HG03135 (cell line): ENCODE measurements around the gene TMEM267.
A peak's percentile ranks its signal among the peaks of the same experiment; 100 is the strongest.
"Not testable (repeated sequence)": the region's sequence is repeated elsewhere in the genome, so short reads cannot be mapped to it uniquely, and the experiment has no call there.

Experiments used
- ATAC-seq: cut with Tn5 transposase; IDR thresholded peaks from one replicate; pipeline ENCODE4 v1.9.1; 2021; ENCODE audit warnings: mild to moderate bottlenecking, moderate library complexity; ENCODE audit not compliant: unreplicated experiment

TMEM267 gene

DNA sequence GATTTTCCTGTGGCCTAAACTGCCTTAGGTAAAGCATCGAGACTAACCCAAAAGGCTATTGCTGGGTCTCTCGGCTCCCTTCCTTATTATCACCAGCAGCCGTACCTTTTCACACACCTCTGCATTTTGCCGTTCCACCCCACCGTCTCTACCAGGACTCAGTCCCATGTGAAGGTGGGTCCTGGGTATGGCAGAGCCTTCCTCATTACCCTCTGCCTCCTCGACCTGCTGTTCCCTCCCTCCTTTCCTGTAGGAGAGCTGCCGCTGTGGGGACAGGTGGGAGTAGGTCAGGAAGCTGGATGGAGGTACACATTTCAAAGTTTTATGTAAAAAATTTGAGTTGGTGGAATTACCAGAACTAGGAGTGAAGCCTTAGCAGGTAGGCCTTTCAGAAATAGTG lies 73.3 kb downstream of the TMEM267 start:
- ATAC-seq: no peak

DNA sequence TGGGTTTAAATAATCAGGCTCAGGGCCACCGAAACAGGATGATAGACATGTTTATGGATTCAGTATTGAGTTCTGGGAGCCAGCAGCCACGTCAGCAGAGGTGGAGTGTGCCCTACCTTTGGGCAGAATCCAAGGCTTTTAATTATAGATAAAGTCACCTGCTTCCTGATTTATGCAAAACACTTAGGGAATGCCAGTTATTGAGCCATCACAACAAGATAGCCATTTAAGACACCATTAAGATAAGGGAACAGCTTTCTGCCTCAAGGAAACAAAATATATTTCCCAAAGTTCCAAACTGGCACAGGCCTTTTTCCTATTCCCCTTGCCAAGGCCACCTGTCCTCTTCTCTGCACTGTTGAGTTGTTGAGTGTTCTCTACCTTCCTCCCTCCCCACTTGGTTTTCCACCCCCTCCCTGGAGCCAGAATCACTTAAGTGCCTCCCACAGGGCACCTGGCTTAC lies 73.8 kb downstream of the TMEM267 start:
- ATAC-seq: no peak

DNA sequence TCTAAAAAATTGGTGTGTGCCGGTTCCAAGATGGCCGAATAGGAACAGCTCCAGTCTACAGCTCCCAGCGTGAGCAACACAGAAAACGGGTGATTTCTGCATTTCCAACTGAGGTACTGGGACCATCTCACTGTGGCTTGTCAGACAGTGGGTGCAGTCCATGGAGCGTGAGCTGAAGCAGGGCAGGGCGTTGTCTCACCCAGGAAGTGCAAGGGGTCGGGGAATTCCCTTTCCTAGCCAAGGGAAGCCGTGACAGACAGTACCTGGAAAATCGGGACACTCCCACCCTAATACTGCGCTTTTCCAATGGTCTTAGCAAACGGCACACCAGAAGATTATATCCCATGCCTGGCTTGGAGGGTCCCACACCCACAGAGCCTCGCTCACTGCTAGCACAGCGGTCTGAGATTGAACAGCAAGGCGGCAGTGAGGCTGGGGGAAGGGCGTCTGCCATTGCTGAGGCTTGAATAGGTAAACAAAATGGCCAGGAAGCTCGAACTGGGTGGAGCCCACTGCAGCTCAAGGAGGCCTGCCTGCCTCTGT lies 81.1 kb downstream of the TMEM267 start:
- not testable (repeated sequence) for ATAC-seq

DNA sequence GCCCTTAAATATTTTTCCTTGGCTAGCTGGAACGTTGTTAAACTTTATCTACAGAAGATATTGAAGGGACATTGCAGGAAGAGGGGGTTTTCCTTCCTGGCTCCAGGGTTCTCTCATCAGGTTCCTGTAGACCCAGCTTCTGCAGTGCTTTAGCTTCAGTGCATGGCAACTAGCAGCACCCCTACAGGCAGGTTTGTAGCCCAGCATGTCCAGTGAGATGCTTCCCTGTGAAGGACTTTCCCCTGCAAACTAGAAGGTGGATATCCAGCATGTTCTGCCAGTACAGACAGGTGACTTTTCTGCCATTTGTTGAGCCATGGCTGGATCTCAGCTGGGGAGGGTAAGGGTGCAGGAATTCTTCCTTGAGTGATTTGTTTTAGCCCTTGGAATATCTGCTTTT lies 81.8 kb downstream of the TMEM267 start:
- ATAC-seq: no peak

DNA sequence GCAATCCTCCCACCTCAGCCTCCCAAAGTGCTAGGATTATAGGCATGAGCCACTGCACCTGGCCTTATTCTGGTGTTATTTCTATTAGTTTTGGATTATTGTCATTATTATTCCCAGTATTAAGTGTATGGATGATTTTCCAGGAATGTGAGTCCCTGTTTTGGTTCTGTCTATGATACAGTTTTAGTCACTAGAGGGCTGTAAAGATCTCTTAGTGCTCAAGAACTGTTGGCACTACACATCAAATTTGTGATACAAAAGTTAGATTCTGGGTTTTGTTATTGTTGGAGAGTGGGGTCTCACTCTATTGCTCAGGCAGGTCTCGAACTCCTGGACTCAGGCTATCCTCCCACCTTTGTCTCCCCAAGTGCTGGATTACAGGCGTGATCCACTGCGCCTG lies 83.6 kb downstream of the TMEM267 start:
- ATAC-seq: no peak

DNA sequence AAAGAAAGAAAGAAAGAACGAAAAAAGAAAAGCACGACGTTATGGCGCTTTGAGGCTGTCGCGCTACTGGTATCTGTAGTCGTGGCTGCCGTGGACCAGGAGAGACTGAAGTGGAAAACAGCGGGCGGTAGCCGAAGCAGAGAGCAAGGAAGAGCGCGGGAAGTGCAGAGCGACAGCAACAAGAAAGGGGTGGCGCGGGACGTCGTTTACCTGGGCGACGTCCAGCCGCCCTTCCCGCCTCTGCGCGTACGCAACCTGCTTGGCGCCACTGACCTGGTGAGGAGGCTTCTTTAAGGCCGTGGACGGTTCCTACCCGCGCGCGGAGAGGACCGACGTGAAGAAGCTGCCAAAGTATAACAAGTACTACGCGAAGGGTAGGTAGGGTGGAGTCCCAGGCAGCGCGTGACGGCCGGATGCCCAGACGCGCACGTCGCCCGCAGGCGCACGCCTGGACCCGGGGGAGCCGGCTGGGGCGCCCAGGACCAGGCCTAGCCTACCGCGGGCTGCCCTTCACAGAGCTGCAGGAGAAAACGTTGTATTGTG lies 86.8 kb downstream of the TMEM267 start:
- ATAC-seq: peak; percentile 91
